ENCODE results near the gene TM4SF20.
"Not testable (repeated sequence)": the region's sequence is repeated elsewhere in the genome, so short reads cannot be mapped to it uniquely, and the experiment has no call there.

Gene TM4SF20

GRCh38 chr2:227367427-227367795, 11.7 kb downstream of the TM4SF20 start:
- no peak for DNase-seq (ENCODE audit: low read depth in 2 of 2)

GRCh38 chr2:227366769-227367426, 12.2 kb downstream of the TM4SF20 start:
- DNase-seq (ENCODE audit: low read depth in 2 of 2) = no peak

GRCh38 chr2:227365833-227366232, 13.3 kb downstream of the TM4SF20 start:
- no peak for DNase-seq (ENCODE audit: low read depth in 2 of 2)

GRCh38 chr2:227364585-227365263, 14.4 kb downstream of the TM4SF20 start:
- not testable (repeated sequence) for DNase-seq (ENCODE audit: low read depth in 2 of 2)

- DNase-seq (ENCODE audit: low read depth in 2 of 2) = no peak
Measured at GRCh38 chr2:227363756-227364155, 15.3 kb downstream of the TM4SF20 start.

- DNase-seq (ENCODE audit: low read depth in 2 of 2) = no peak
Measured at GRCh38 chr2:227360351-227360750, 18.8 kb downstream of the TM4SF20 start.

GRCh38 chr2:227351639-227352038, 27.5 kb downstream of the TM4SF20 start:
- no peak for DNase-seq (ENCODE audit: low read depth in 2 of 2)

- no peak for DNase-seq (ENCODE audit: low read depth in 2 of 2)
Measured at GRCh38 chr2:227349989-227350612, 29.0 kb downstream of the TM4SF20 start.

- DNase-seq (ENCODE audit: low read depth in 2 of 2) = no peak
Measured at GRCh38 chr2:227348324-227348723, 30.8 kb downstream of the TM4SF20 start.

- no peak for DNase-seq (ENCODE audit: low read depth in 2 of 2)
Measured at GRCh38 chr2:227347117-227347516, 32.0 kb downstream of the TM4SF20 start.

GRCh38 chr2:227344231-227344630, 34.9 kb downstream of the TM4SF20 start:
- DNase-seq (ENCODE audit: low read depth in 2 of 2) = no peak

GRCh38 chr2:227341553-227341952, 37.6 kb downstream of the TM4SF20 start:
- DNase-seq (ENCODE audit: low read depth in 2 of 2) = no peak

GRCh38 chr2:227340106-227340505, 39.0 kb downstream of the TM4SF20 start:
- DNase-seq (ENCODE audit: low read depth in 2 of 2) = no peak

GRCh38 chr2:227339098-227339599, 40.0 kb downstream of the TM4SF20 start:
- DNase-seq (ENCODE audit: low read depth in 2 of 2) = no peak

GRCh38 chr2:227337442-227337841, 41.7 kb downstream of the TM4SF20 start:
- no peak for DNase-seq (ENCODE audit: low read depth in 2 of 2)

GRCh38 chr2:227335713-227336112, 43.4 kb downstream of the TM4SF20 start:
- no peak for DNase-seq (ENCODE audit: low read depth in 2 of 2)

- DNase-seq (ENCODE audit: low read depth in 2 of 2) = no peak
Measured at GRCh38 chr2:227326783-227327182, 52.3 kb downstream of the TM4SF20 start.

GRCh38 chr2:227325839-227326195, 53.3 kb downstream of the TM4SF20 start:
- DNase-seq (ENCODE audit: low read depth in 2 of 2) = no peak

- peak; percentile 91 to 92 for DNase-seq (ENCODE audit: low read depth in 2 of 2)
Measured at GRCh38 chr2:227324995-227325838, 53.9 kb downstream of the TM4SF20 start, which contains the start of gene MFF. MFF (plus strand) TSS chr2:227325251; CDS start chr2:227330666, 5,415 bp downstream.

- no peak for DNase-seq (ENCODE audit: low read depth in 2 of 2)
Measured at GRCh38 chr2:227324642-227324994, 54.5 kb downstream of the TM4SF20 start.

- no peak for DNase-seq (ENCODE audit: low read depth in 2 of 2)
Measured at GRCh38 chr2:227323818-227324217, 55.3 kb downstream of the TM4SF20 start.
